HG03045 (cell line): ENCODE measurements around the gene DNAJC19.
"Not testable (repeated sequence)": the region's sequence is repeated elsewhere in the genome, so short reads cannot be mapped to it uniquely, and the experiment has no call there.

Source experiments
- ATAC-seq: cut with Tn5 transposase; IDR thresholded peaks from one replicate; pipeline ENCODE4 v1.9.1; 2021; ENCODE audit warnings: mild to moderate bottlenecking, moderate library complexity; ENCODE audit not compliant: unreplicated experiment

Gene DNAJC19

GRCh38 chr3:180989291-180990163 lies at the start of gene DNAJC19:
Gene DNAJC19 (minus strand): TSS chr3:180989736. CDS start chr3:180989602, 134 bp downstream.
- peak; percentile 97 for ATAC-seq

DNA sequence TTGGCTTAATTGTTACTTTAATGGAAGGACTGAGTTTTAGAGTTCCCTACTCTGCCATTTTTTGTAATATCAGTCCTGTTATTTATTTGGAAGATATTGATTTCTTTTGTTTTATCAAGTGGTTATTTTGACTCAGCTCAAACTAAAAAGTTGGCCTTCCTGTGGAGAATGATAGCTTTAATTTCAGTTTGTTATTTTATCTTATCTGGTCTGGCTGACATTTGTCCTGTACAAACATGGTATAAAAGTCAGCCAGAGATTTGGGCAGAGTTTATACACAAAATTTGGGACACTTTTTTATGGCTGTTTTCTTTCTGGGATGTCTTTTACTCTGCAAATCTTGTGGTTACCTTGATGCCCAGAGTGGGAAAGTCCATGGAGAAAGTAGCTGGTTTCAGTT lies 41.4 kb upstream of the DNAJC19 start:
- no peak for ATAC-seq

GRCh38 chr3:181025204-181025603 lies 35.7 kb upstream of the DNAJC19 start:
- no peak for ATAC-seq

- ATAC-seq, result no peak
Observed at GRCh38 chr3:181017690-181018089, 28.2 kb upstream of the DNAJC19 start.

DNA sequence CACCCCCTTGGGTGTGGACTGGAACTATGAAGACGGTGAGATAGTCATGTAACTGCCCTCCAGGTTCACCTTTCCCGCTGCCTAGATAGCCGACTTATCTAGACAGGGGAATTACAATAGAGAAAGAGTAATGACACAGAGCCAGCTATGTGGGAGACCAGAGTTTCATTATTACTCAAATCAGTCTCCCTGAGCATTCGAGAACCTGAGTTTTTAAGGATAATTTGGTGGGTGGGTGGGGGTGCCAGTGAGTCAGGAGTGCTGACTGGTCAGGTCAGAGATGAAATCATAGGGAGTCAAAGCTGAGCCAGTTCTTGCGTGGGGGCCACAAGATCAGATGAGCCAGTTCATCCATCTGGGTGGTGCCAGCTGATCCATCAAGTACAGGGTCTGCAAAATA lies 19.7 kb upstream of the DNAJC19 start:
- no peak for ATAC-seq

DNA sequence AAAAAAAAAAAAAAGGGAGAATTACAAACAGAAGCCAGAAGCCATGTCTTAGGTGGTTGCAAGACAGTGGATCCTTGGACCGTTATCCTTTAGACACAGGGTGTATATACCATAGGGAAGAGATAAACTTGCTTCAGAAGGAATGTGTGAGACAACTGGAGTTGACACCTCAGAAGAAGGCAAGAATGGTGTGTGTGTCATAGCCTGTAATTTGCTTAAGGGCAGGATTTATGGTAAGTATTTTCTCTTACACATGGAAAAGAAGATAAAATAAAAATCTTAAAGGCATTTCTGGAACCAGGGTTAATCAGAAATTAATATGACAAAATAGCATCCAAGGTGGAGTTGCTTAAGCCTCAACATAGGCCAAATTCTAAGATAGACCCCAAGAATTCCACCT lies 19.3 kb upstream of the DNAJC19 start:
- ATAC-seq, result no peak

GRCh38 chr3:181007262-181007661 lies 17.7 kb upstream of the DNAJC19 start:
- ATAC-seq, result no peak

DNA sequence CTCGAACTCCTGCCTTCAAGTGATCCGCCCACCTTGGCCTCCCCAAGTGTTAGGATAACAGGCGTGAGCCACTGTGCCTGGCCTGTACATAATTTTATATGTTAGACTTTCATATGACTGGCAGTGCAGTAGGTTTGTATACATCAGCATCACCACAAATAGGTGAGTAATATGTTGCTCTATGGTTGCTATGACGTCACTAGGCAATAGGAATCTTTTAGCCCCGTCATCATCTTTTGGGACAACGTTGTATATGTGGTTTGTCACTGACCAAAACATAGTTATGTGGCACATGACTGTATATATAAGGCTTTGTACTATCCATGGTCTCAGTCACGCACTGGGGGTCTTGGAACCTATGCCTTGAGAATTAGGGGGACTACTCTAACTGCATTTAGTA lies 17.0 kb upstream of the DNAJC19 start:
- no peak for ATAC-seq

DNA sequence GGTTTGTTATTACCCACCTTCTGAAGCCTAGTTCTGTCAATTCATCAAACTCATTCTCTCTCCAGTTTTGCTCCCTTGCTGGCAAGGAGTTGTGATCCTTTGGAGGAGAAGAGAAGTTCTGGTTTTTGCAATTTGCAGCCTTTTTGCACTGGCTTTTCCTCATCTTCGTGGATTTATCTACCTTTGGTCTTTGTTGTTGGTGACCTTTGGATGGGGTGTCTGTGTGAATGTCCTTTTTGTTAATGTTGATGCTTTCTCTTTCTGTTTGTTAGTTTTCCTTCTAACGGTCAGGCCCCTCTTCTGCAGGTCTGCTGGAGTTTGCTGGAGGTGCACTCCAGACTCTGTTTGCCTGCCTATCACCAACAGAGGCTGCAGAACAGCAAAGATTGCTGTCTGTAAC lies 13.9 kb upstream of the DNAJC19 start:
- ATAC-seq, result not testable (repeated sequence)

GRCh38 chr3:181002331-181002730 lies 12.8 kb upstream of the DNAJC19 start:
- ATAC-seq, result not testable (repeated sequence)

DNA sequence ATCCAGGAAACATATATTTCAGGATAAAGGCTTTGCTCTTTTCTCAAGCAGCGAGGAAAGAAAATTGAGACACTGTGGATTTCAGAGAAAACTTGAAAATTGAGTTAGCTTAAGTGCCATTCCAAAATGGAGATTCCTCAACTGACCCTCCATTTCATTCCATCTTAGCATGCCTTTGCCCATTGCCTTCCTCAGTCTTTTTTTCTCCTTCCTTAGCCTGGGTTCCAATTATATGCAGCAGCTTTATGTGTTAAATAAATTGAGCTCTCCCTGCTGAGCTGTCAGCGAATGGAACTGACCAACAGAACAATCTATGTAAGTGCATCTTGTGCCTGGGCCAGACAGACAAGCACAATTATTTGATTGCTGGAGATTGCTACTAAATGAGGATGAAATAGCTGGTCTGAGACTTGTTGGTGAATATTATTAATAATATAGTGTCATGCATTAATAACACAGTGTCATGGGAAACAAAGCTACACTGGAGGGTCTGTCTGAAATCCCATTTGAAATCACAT lies 6.9 kb upstream of the DNAJC19 start:
- ATAC-seq, result no peak

- ATAC-seq, result no peak
Observed at GRCh38 chr3:180990505-180990904, 969 bp upstream of the DNAJC19 start.

DNA sequence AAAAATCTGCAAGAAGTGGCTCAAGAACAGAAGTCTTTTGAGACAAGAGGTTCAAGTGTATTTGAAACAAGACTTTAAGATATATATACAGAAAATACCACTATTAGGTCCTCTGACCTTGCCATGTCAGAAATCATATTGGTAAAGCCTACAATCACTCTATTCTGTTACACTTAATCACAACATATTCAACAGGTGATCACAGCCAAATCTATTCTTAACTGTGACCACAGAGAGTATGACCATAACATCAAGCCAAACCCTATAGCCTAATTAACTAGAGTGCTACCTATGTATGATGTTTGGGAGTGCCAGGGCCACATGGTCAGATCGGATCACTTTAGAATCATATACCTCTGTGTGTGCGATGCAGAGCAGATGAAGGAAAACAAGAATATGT lies 2.2 kb downstream of the DNAJC19 start:
- no peak for ATAC-seq

GRCh38 chr3:180986366-180986765 lies 3.2 kb downstream of the DNAJC19 start:
- ATAC-seq, result not testable (repeated sequence)

DNA sequence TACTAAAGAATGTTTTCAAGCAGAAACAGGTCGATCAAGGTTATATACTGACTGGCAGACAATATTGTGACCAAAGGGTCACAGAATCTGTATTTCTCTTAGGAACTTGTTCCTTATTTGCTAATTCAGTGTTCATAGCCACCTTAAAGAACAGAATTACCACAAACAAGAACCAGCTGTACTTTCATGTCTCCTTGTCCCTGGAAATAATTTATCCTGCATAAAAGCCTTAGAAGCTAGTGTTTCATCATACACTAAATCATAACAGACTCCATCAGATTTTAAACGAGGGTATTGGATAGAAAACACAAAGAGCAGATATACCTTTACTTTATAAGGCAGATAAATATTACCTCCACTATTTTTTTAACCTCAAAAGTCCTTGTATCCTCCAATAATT lies 6.4 kb downstream of the DNAJC19 start:
- no peak for ATAC-seq

DNA sequence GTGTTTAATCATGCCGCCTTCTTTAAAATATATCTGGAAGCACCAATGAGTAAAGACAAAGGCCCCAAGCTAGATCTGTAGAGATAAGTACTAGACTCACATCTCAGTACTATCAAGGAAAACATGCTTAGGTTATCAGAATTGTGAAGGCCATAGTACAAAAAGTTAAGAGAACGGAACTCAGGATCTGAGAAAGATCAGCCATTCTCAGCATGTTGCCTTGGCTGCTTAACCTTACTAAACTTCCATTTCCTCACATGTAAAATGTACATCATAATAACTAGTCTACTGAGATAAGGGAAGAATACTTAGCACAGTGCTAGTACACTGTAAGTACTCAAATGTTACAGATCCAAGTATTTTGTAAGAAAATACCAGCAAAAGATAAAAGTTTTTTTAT lies 7.6 kb downstream of the DNAJC19 start:
- ATAC-seq, result no peak

- ATAC-seq, result no peak
Observed at GRCh38 chr3:180980611-180981010, 8.9 kb downstream of the DNAJC19 start.

GRCh38 chr3:180979961-180980360 lies 9.6 kb downstream of the DNAJC19 start:
- no peak for ATAC-seq

- ATAC-seq, result no peak
Observed at GRCh38 chr3:180977498-180977897, 12.0 kb downstream of the DNAJC19 start.

GRCh38 chr3:180974286-180974685 lies 15.2 kb downstream of the DNAJC19 start:
- ATAC-seq, result no peak

GRCh38 chr3:180973543-180973942 lies 16.0 kb downstream of the DNAJC19 start:
- peak; percentile 66 for ATAC-seq

GRCh38 chr3:180970931-180971330 lies 18.6 kb downstream of the DNAJC19 start:
- no peak for ATAC-seq

GRCh38 chr3:180962530-180962929 lies 27.0 kb downstream of the DNAJC19 start:
- no peak for ATAC-seq
